Measurements from ENCODE around the gene FUBP1.
A peak's percentile ranks its signal among the peaks of the same experiment; 100 is the strongest.
"Not testable (repeated sequence)": the region's sequence is repeated elsewhere in the genome, so short reads cannot be mapped to it uniquely, and the experiment has no call there.

Gene FUBP1

GRCh38 chr1:77951328-77951727 is 27.5 kb downstream of the FUBP1 start:
- no peak for DNase-seq
- intact Hi-C loops (cut with DNase I) = no loop called here

- no peak for DNase-seq
- intact Hi-C loops (cut with DNase I) = no loop called here
Measured at GRCh38 chr1:77950873-77951272, 28.0 kb downstream of the FUBP1 start.

DNA sequence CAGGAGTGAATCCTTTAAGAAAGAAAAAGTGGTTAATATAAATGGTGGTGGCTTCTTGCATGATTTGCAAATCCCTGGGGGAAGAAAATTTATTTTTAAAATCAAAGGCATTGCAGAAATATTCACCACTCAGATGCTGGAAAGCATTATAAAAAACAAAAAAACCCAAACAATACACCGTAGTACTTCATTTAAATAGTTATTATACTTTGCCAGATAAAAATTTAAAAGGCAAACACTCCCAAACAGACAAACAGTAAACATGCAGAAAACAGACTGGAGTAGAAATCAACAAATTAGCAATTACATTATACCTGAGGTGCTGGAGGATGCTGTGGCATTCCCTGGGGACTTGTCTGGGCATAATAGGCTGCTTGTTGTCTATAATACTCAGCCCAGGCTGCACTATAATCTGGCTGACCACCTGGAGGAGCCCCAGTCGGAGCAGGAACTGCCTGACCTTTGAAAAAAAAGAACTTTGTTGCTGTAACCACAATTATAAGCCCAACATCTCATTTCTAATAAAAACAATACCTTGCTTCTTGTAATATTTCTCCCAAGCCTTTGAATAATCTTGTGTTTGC is 29.9 kb downstream of the FUBP1 start:
- DNase-seq = peak in 1 of 10 donors; percentile 54
- intact Hi-C loops (cut with DNase I) = no loop called here

DNA sequence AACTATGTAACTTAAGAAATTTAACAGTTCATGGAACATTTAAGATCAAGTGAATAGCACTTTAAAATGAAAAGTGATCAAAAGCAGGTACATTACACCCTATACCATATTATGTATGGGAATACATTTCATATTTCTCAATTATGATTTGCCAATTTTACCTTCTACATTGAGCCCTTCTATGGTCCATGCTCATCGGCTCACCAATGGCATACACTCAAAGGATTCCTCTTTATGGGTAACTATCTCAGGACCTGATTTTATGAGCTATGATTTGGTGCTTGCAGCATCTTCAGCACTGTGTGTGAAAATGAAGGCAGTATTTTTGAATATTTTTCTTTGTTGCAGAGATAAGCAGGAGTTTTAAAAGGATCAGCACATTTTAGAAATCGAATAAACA is 33.5 kb downstream of the FUBP1 start:
- DNase-seq = no peak
- intact Hi-C loops (cut with DNase I) = no loop called here

DNA sequence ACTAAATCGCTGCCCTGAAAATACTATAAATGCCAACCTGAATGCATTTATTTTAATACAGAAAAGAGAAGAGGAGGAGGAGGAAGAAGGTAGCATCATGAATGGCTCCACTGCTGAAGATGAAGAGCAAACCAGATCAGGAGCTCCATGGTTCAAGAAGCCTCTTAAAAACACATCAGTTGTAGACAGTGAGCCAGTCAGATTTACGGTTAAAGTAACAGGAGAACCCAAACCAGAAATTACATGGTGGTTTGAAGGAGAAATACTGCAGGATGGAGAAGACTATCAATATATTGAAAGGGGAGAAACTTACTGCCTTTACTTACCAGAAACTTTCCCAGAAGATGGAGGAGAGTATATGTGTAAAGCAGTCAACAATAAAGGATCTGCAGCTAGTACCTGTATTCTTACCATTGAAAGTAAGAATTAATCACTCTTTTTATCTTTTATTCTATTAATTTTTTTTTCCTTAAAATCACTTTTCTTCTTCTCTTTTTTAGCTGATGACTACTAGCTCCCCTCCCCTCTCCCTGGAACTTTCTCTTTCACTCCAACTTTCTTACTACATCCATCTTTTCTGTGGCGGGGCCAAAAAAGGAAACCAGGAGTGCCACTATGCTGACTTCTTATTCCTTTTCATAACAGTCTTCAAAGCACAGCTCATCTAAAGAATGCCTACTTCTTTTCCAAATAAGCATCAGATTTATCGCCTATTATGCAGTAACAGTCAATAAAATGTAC is 36.3 kb downstream of the FUBP1 start:
- DNase-seq = no peak
- intact Hi-C loops (cut with DNase I) = no loop called here

DNA sequence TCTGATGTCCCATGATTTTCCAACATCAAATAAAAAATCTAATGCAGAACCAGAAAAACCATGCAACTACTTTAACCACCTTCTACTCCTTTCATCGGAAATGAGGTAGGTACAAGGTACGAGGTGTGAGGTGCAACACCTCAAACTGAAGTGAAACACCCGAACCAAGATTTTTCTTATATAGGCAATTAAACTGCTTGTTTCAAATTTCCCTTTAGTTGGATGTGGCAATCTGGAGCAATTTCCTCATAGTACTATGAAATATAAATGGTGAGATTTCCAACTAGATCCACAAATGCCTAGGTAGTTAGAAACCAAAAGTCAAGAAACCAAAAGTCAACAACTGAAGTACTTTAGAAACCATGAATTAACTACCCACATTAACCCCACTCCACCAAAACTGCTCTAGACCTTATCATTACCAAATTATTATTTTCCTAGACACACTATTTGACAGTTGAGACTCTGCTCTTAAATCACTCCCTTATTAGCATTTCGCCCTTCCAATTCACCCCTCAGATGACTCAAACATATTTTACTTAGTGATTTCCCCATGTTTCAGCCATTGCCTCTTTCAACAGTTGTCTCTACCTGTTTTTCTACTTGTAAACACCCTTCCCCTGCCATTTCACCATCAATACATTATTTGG is 37.8 kb downstream of the FUBP1 start:
- intact Hi-C loops (cut with DNase I) = no loop called here
- DNase-seq = no peak

GRCh38 chr1:77938651-77939050 is 40.2 kb downstream of the FUBP1 start:
- intact Hi-C loops (cut with DNase I) = no loop called here
- DNase-seq = no peak

GRCh38 chr1:77929806-77930205 is 49.1 kb downstream of the FUBP1 start:
- intact Hi-C loops (cut with DNase I) = loop anchor here (5.0 kb wide), 1 partner anchor 688 kb away; no protein-coding TSS in a partner anchor
- DNase-seq = no peak

DNA sequence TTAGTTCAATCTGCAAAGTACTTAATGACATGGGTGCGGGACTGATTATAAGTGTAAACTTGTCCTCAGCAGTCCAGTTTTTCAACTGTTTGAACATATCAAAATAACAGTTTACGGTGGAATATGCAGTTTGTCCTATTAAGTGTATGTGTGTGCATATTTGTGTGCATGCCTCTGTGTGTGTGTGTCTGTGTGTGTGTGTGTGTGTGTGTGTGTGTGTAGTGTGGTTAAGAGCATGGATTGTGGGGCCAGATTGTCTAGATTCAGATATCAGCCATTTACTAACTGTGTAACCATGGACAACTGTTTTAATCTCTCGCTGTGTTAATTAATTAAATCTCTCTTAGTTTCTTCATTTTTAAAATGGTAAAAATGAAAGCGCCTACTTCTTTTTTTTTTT is 51.5 kb downstream of the FUBP1 start:
- intact Hi-C loops (cut with DNase I) = no loop called here
- DNase-seq = no peak

- no peak for DNase-seq
- intact Hi-C loops (cut with DNase I) = no loop called here
Measured at GRCh38 chr1:77926561-77927357, 52.1 kb downstream of the FUBP1 start.

- no peak for DNase-seq
- intact Hi-C loops (cut with DNase I) = no loop called here
Measured at GRCh38 chr1:77925956-77926355, 52.9 kb downstream of the FUBP1 start.

DNA sequence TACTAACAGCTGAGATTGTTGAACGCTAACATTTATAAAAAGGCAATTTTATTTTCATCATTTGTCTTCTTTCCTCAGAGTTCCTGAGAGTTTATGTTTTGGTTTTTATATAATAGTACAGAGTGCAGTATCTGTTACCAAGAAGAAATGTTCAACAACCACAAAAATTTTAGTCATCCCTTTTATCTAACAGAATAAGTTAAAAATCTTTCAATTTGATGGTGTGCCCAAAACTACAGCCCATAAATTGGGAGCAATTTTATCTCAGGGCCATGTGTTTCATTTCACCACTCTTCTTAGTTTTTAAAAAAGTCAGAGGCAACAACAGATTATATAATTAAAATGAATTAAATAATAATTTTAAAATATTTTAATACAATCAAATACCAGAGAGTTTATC is 53.4 kb downstream of the FUBP1 start:
- no peak for DNase-seq
- intact Hi-C loops (cut with DNase I) = no loop called here

GRCh38 chr1:77918918-77919317 is 60.0 kb downstream of the FUBP1 start:
- intact Hi-C loops (cut with DNase I); DNase-seq: not testable (repeated sequence)

- DNase-seq = no peak
- intact Hi-C loops (cut with DNase I) = no loop called here
Measured at GRCh38 chr1:77910116-77910515, 68.8 kb downstream of the FUBP1 start.

GRCh38 chr1:77906624-77907023 is 72.2 kb downstream of the FUBP1 start:
- intact Hi-C loops (cut with DNase I) = no loop called here

GRCh38 chr1:77906019-77906545 is 72.8 kb downstream of the FUBP1 start:
- intact Hi-C loops (cut with DNase I) = no loop called here
- no peak for DNase-seq

More at GRCh38 chr1:77906624-77907023, 72.2 kb downstream of the FUBP1 start:
- no peak for DNase-seq

GRCh38 chr1:77905603-77906002 is 73.3 kb downstream of the FUBP1 start:
- DNase-seq = no peak
- intact Hi-C loops (cut with DNase I) = no loop called here

DNA sequence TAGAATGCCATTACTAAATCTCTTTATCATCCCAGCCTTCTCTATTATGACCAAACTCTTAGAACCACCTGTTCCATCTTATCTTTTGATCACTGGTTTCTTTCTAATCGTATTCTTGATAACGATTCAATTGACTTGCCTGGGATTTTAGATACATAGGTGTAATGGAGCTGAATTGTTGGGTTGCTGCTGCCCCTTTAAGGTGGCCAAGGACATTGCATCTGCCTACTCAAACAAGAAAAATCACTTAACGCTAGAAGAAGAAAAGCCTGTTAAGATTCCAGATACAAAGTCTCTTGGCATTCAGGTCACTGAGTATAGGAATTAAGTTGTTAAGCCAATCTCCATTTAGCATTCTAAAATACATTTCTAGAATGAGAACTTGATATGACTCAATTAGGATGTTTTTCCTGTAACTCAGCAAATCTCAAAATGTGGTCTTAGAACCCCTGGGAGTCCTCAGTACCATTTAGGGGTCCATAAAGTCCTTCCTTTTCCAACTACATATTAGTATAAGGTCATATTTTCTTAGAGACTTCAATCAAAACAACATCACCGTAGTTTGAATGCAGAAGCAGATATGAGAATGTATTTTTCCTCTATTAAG is 78.1 kb downstream of the FUBP1 start:
- intact Hi-C loops (cut with DNase I) = loop anchor here (5.0 kb wide), 1 partner anchor 748 kb away; no protein-coding TSS in a partner anchor
- peak in 3 of 10 donors; percentile 15 to 38 (median 25) for DNase-seq

- DNase-seq = no peak
- intact Hi-C loops (cut with DNase I) = loop anchor here (5.0 kb wide), 1 partner anchor 747 kb away; no protein-coding TSS in a partner anchor
Measured at GRCh38 chr1:77899647-77900320, 79.1 kb downstream of the FUBP1 start.
